ENCODE data around the gene COG5. TPM values are rescaled to one million over a fixed set of nuclear protein-coding genes. Genes with fewer than 3 reads are reported as not detected.

The COG5 gene
- total RNA-seq, 1 experiment from 2014 or later = 29.1 TPM

DNA sequence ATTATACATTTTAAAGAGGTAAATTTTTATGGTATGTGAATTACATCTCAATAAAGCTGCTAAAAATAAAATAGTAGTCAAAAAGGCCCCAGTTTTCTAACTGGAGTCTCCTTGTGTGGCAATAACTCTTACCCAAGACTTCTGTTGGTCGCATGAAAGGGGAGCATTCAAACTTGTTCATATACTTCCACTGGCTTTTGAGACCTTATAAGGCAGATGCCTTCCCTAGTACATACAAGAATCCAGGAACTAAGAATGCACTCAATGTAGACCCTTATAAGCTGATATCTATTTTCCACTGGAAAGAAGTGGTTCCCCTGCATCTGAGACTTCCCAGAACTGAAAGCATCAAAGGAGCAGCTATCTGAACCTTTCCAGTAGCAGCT is 29.3 kb upstream of the COG5 start:
- Histone ChIP-seq H3K4me3 (ENCODE audit: low read depth in 2 of 2, low read length in 2 of 2) (no peak overlapping the region), H3K36me3 (ENCODE audit: control insufficient read depth, insufficient read depth, low read length) (peaks cover 8% of the 10 kb centered on the region; the same call in 1 of the 2 replicates), H3K9me3 (ENCODE audit: control insufficient read depth, insufficient read depth, low read depth, low read length) (no peaks in the 10 kb centered on the region), H3K27ac (ENCODE audit: low read length) (no peak overlapping the region), H3K4me1 (ENCODE audit: control insufficient read depth, insufficient read depth, low read length) (no peaks in the 10 kb centered on the region), H3K27me3 (ENCODE audit: control insufficient read depth, insufficient read depth, low read length) (no peaks in the 10 kb centered on the region)
- intact Hi-C loops (cut with micrococcal nuclease; ENCODE audit: unreplicated experiment) = loop anchor here (10.0 kb wide), 1 partner anchor 132 kb away; no protein-coding TSS in a partner anchor
- ChIA-PET CTCF (no interaction called here), POLR2A (no interaction called here)
- TF ChIP-seq, protein P1, sequence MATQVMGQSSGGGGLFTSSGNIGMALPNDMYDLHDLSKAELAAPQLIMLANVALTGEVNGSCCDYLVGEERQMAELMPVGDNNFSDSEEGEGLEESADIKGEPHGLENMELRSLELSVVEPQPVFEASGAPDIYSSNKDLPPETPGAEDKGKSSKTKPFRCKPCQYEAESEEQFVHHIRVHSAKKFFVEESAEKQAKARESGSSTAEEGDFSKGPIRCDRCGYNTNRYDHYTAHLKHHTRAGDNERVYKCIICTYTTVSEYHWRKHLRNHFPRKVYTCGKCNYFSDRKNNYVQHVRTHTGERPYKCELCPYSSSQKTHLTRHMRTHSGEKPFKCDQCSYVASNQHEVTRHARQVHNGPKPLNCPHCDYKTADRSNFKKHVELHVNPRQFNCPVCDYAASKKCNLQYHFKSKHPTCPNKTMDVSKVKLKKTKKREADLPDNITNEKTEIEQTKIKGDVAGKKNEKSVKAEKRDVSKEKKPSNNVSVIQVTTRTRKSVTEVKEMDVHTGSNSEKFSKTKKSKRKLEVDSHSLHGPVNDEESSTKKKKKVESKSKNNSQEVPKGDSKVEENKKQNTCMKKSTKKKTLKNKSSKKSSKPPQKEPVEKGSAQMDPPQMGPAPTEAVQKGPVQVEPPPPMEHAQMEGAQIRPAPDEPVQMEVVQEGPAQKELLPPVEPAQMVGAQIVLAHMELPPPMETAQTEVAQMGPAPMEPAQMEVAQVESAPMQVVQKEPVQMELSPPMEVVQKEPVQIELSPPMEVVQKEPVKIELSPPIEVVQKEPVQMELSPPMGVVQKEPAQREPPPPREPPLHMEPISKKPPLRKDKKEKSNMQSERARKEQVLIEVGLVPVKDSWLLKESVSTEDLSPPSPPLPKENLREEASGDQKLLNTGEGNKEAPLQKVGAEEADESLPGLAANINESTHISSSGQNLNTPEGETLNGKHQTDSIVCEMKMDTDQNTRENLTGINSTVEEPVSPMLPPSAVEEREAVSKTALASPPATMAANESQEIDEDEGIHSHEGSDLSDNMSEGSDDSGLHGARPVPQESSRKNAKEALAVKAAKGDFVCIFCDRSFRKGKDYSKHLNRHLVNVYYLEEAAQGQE (IDR thresholded peaks at IDR 0.05; ENCODE audit: insufficient read depth in 1 of 2, low read depth in 2 of 2, low read length in 1 of 2) = no peak
- TF ChIP-seq POLR2AphosphoS5 (IDR thresholded peaks at IDR 0.05; ENCODE audit: low read depth, low read length) (no peak), SIN3A (IDR thresholded peaks at IDR 0.05; ENCODE audit: borderline replicate concordance, insufficient read depth, low read depth, low read length) (no peak), TCF7L2 (IDR thresholded peaks at IDR 0.05; ENCODE audit: low read depth, low read length) (no peak)
- TF ChIP-seq, protein P2, sequence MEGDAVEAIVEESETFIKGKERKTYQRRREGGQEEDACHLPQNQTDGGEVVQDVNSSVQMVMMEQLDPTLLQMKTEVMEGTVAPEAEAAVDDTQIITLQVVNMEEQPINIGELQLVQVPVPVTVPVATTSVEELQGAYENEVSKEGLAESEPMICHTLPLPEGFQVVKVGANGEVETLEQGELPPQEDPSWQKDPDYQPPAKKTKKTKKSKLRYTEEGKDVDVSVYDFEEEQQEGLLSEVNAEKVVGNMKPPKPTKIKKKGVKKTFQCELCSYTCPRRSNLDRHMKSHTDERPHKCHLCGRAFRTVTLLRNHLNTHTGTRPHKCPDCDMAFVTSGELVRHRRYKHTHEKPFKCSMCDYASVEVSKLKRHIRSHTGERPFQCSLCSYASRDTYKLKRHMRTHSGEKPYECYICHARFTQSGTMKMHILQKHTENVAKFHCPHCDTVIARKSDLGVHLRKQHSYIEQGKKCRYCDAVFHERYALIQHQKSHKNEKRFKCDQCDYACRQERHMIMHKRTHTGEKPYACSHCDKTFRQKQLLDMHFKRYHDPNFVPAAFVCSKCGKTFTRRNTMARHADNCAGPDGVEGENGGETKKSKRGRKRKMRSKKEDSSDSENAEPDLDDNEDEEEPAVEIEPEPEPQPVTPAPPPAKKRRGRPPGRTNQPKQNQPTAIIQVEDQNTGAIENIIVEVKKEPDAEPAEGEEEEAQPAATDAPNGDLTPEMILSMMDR (IDR thresholded peaks at IDR 0.05) = no peak
- ATAC-seq (no peak), DNase-seq (ENCODE audit: low read depth, low spot score) (no peak)
- in situ Hi-C loops (cut with HindIII; ENCODE audit: low pct_unique_long_range_greater_than_20kb, low sequenced_read_pairs) = no loop called here
- BruUV-seq (replicated peaks) = no TSS peak

DNA sequence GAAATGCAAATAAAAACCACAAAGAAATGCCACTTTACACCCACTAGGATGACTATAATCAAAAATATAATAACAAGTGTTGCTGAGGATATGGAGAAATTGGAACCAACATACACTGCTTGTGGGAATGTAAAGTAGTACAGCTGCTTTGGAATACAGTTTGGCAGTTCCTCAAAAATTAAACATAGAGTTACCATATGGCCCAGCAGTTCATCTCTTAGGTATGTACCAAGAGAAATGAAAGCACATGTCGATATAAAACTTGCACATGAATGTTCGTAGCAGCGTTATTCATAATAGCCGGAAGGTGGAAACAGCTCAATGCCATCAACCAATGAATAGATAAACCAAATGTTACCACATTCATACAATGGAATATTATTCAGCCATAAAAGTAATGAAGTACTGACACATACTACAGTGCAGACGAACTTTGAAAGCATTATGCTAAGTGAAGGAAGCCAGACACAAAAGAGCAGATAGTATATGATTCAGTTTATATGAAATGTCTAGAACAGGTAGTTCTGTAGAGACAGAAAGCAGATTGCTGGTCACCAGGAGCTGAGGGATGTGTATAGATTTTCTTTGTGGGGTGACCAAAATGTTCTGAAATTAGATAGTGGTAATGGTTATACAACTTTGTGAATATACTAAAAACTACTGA is 28.8 kb upstream of the COG5 start:
- Histone ChIP-seq H3K27ac (ENCODE audit: low read length) (no peak overlapping the region), H3K4me3 (ENCODE audit: low read depth in 2 of 2, low read length in 2 of 2) (no peak overlapping the region), H3K27me3 (ENCODE audit: control insufficient read depth, insufficient read depth, low read length) (no peaks in the 10 kb centered on the region), H3K36me3 (ENCODE audit: control insufficient read depth, insufficient read depth, low read length) (peaks cover 8% of the 10 kb centered on the region; the same call in 1 of the 2 replicates), H3K9me3 (ENCODE audit: control insufficient read depth, insufficient read depth, low read depth, low read length) (no peaks in the 10 kb centered on the region), H3K4me1 (ENCODE audit: control insufficient read depth, insufficient read depth, low read length) (no peaks in the 10 kb centered on the region)
- POLR2A ChIA-PET = no interaction called here
- no peak for ATAC-seq
- in situ Hi-C loops (cut with HindIII; ENCODE audit: low pct_unique_long_range_greater_than_20kb, low sequenced_read_pairs) = no loop called here
- DNase-seq (ENCODE audit: low read depth, low spot score) = no peak
- no peak for TF ChIP-seq TCF7L2 (IDR thresholded peaks at IDR 0.05; ENCODE audit: low read depth, low read length)
- no peak for TF ChIP-seq POLR2AphosphoS5 (IDR thresholded peaks at IDR 0.05; ENCODE audit: low read depth, low read length)
- TF ChIP-seq, protein P1 (IDR thresholded peaks at IDR 0.05; ENCODE audit: insufficient read depth in 1 of 2, low read depth in 2 of 2, low read length in 1 of 2) = no peak
- TF ChIP-seq SIN3A (IDR thresholded peaks at IDR 0.05; ENCODE audit: borderline replicate concordance, insufficient read depth, low read depth, low read length) = no peak
- TF ChIP-seq, protein P2 (IDR thresholded peaks at IDR 0.05) = no peak
- intact Hi-C loops (cut with micrococcal nuclease; ENCODE audit: unreplicated experiment) = loop anchor here (10.0 kb wide), 1 partner anchor 132 kb away; no protein-coding TSS in a partner anchor
- CTCF ChIA-PET = no interaction called here
- no TSS peak for BruUV-seq (replicated peaks)
